HG02885 (cell line): ENCODE data around the gene DNASE1L3.
"Not testable (repeated sequence)": the region's sequence is repeated elsewhere in the genome, so short reads cannot be mapped to it uniquely, and the experiment has no call there.

ENCODE experiments used
- ATAC-seq: cut with Tn5 transposase; IDR thresholded peaks from one replicate; pipeline ENCODE4 v1.9.1; 2021; ENCODE audit warnings: mild to moderate bottlenecking; ENCODE audit not compliant: unreplicated experiment, poor library complexity

The DNASE1L3 gene

DNA sequence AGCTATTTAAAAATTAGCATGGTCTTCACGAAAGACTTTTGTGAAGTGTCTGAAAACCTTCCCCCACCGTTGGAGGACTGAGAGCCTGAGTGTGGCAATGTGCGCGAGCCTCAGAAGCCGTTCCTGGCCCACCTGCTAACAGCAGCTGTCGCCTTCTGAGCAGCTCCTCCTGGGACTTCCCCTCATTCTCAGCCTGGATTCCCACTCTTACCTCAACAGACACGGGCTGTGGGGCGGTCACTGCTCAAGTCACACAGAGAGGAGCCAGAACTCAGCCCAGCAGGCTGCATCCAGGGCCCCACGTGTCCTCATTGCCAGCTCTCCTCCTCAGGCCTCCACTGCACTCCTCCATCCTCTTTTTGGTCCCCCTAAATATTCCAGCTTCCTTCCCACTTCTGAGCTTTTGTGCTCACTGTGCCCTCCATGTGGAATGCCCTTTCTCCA, 7.8 kb downstream of the DNASE1L3 start:
- peak; percentile 79 for ATAC-seq

DNA sequence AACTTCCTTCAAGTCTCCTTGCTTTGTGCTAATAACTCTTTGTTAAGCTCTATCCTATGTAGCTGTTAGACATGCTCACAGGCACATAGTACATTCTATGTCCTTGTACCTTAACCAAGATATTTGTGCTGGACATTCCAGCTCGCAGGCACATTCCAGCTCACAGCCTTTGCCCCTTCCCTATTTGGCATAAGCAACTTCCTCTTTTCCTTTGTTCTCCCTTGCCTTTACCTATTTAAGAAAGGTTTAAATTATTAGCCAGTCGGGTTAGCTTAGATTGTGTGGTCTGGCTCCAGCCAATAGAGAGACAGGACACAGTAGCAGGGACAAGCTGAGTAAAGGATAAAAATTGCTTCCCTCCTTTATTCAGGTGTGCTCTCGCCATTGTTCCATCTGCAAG, 9.3 kb downstream of the DNASE1L3 start:
- not testable (repeated sequence) for ATAC-seq

DNA sequence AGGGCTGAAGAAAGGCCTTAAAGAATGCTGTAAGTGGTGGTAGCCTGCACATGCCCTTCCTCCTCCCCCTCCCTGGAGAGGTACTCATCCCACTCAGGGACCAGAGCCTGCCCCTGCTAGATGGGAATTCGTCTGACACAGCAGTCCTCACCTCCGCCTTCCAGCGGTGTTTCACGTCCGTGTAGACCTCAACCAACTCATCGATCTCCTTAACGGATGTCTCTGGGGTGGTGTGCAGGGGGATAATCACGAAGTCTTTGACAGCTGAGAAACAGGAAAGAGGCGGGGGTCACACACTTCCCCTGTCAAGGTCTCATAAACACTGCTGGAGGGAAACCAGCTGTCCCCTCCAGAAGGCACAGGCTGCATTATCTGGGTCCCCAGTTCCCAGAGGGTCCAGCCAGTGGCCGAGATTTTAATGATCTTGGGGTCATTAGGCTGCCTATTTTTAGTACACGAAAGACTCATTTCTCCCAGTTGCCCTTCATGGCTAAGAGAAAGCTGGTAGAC, 9.9 kb downstream of the DNASE1L3 start:
- ATAC-seq = no peak

DNA sequence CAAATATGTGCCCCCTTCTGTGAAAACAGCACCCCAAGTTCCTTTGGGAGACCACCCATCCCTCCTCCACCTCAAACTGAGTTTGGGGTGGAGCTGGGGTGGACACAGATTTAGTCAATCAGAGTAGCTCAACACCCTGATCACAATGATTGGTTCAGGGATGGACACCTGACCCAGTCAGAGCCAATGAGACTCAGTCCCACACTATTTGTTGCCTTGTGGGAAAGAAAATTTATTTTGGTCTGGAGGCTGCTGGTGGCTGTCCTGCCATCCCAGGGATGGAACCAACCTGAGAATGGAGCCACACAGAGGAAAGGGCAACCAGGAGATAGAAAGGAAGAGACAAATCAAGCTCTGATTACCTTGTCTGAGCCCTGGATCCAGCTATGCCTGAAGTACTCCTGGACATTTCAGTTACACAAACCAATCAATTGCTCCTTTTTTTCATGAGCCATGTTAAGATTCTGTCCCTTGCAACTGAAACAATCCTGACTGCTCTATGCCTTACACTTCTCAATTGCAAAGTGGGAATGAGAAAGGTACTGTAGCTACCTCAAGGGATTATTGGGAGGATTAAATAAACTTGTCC, 10.6 kb downstream of the DNASE1L3 start:
- ATAC-seq = no peak

DNA sequence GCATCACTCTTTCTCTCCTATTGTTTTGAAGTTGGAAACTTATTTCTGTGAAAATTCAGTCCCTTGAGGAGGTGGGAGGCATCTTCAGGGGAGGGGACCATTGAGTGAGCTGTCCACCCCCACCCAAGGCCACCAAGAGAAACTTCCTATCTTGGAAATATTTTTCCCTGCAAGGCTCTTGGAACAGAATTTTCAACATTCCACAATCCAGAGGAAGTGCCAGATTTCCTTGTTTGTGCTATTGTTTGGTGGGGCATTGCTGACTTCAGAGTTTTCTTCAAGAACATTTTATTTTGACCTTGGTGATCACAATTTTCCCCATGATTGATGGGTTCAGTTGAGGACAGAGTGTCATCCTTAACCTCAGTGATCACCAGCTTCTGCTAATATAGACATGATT, 12.0 kb downstream of the DNASE1L3 start:
- no peak for ATAC-seq

DNA sequence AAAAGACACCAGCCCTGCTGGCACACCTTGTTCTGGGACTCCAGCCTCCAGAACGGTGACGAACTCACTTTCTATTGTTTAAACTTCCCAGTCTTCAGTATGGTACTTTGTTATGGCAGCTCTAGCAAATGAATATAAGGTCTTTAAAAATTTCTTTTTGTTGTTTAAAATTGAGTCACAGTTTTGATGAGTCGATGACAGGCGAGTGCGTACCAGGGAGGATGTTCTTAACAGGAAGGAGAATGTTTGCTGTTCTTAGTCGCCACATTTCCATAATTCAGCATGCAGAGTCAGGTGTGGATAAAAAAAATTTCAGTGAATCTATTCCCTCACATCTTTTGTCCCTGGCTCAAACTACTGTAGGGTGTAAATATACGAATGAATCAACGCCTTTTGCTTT, 12.4 kb downstream of the DNASE1L3 start:
- no peak for ATAC-seq

DNA sequence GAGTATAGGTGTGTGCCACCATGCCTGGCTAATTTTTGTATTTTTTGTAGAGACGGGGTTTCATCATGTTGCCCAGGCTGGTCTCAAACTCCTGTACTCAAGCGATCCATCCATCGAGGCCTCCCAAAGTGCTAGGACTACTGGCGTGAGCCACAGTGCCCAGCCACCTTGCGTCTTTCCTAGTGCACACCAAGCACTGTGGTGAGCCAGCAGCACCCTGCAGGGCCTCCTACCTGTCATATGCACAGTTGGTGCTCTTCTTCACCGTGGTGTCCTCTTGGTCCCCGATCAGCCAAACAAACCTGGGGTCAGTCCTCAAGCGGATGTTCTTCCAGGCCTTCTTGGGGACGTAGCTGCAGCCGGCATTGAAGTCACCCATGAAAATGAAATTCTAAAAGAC, 13.2 kb downstream of the DNASE1L3 start:
- ATAC-seq = no peak

DNA sequence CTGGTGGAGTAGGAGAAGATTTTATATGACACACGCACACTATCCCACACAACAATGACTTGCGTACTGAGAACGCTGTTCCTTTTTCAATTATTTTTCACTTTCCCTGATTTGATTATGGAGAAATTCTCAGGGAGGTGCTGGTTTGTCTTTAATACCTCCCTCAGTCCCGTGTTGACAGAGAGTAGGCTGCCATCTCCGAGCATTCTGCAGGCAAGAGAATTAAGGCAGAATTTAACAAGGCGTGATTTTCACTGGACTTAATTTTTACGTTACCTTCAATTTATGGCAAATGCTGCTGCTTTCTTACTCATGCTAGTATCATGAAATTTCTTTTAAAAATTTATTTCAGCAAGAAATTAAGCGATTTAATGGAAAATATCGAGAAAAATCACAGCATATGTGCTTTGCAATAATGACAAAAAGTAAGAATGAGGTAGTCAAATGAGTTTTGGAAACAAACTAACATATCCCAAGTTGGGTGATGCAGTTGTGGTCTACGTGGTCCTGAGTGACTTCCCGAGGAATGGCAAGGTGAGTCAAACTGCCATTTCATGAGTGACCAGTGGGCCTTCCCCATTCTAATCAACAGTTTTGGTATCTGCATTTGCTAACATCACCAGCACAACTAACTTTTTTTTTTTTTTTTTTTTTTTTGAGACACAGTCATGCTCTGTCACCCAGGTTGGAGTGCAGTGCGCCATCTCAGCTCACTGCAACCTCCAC, 16.9 kb downstream of the DNASE1L3 start:
- no peak for ATAC-seq

DNA sequence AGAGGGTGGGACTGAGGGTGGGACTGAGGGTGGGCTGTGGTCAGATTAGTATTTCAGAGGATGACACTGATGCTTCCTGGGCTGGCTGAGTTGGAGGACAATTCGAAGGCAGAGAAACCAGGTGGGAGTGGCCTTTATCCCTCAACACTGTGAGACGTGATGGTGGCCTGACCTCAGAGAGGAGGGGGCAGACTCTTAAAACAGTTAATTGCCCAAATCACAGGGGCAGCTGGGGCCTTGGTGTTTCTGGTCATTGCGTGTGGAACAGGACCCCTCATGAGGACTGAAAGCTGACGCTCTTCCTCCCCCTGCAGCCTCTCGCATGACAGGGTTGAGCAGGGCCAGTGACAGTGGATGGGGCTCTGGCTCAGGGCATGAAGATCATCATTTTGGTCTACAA, 18.7 kb downstream of the DNASE1L3 start:
- no peak for ATAC-seq

DNA sequence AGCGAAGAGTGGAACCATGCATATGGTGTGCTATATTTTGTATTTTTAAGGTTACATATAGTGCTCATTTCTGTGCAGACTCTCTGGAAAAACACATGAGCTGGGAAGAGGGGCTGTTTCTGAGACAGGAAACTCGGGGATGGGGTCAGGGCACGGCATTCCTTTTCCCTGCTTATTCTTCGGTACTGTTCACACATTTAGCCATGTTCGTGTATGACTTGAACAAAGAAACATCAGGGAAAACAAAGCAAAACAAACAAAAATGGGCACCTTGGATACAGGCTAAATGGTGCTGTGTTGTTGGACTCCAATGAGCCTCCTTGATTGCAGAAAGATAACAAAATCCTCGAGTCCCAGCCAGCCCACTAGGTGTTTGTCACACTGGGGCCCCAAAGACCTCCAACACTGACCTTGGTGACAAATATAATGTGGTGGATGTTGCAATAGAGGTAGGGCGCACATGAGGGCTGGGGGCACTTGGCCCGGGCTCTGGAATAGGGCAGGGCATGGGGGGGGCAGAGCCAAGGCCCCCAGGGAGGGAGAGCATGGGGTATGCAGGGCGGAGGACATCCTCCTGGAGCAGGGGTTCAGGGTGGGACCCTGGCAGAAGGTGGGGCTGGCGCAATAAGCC, 19.3 kb downstream of the DNASE1L3 start:
- ATAC-seq = no peak

DNA sequence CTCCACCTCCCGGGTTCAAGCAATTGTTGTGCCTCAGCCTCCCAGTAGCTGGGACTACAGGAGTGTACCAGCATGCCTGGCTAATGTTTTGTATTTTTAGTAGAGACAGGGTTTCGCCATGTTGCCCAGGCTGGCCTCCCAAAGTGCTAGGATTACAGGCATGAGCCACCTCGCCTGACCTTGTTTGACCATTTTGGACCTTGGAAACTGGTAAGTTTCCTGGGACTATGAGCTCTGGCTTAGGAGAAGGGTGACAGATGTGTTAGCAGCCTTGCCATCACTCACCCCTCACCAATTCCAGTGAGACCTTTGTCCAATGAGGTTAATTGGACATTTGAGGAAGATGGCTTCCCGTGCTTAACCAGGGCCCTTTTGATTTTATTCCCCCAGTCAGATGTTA, 19.9 kb downstream of the DNASE1L3 start:
- no peak for ATAC-seq

DNA sequence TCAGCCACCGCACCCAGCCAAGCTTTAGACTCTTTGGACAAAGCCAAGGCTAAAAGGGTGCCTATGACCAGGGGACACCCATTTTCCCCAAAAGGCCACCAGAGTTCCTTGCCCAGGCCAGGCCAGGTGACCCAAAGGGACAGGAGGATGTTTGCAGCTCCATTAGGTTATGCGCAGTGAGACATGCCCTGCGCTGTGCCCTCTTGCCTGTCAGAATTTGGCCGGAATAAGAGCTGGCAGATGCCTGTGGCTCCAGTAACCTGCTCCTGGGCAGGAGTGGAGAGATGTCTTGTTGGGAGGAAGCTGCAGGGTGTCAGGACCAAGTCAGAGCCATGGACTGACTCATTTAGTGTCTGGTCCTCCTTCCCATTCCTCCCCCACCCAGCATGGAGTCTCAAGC, 20.5 kb downstream of the DNASE1L3 start:
- ATAC-seq = no peak

DNA sequence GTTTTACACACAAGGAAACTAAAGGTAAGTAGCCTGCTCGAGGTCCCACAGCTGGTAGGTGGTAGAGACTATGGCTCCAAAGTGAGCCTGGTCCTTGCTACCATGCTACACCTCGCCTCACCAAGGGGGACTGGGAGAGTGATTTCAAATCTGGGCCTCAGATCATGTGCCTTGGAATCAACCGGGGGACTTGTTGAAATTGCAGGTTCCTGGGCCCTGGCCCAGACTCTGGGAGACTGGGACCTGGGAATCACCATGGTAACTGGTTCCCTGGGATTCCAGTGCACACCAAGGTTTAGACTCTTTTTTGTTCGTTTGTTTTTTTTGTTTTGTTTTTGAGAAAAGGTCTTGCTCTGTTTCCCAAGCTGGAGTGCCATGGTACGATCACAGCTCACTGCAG, 21.1 kb downstream of the DNASE1L3 start:
- no peak for ATAC-seq

DNA sequence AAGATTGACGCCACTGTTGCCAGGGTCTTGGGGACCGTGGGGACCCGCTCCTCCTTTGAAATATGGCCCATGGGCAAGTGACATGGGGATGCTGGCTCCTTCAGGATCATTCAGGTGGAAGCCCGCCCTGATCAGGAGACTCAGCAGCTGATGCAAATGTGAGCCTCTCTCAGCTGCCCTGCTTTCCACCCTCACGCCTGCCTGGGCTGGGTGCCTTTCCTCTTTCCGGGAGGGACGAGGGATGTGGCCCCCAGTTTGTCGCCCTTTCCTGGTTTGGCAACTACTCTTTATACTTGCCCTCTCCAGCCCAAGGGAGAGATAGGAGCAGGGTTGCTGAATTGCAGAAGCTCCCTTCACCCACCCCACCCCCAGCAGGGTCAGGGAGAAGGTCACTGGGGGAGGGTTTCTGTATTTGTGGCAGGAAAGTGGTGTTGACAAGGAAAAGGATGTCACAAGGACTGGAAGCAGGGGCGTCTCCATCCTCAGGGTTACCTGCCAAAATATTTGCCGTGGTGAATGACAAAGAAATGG, 21.8 kb downstream of the DNASE1L3 start:
- no peak for ATAC-seq

DNA sequence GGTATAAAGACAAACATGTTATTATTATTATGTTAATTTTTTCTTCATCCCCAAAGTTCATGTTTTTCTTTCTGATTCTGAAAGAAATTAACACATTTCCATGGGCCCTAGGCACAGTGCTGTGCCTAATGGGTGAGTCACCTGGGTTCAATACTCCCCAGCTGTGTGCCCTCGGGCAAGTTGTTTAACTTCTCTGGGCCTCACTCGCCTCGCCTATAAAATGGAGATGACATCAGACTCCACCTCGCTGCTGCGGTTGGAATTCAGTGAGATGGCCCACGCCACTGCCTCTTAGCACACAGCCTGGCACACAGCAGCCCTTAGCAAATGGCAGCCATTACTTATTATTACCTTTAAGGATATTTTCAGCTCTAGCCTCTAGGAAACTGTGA, 22.6 kb downstream of the DNASE1L3 start:
- no peak for ATAC-seq

DNA sequence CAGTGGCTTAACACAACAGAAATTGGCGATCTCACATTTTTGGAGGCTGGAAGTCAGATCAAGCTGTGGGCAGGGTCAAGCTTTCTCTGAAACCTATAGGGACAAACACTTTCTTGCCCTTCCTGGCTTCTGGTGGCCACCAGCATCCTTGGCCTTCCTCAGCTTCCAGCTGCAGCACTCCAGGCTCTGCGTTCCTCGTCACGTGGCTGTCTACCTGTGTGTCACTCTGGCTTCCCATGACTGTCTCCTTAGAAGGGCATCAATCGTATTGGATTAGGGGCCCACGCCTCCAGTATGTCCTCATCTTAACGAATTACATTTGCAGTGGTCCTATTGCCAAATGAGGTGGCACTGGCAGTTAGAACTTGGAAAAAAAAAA, 25.8 kb downstream of the DNASE1L3 start:
- ATAC-seq = no peak

DNA sequence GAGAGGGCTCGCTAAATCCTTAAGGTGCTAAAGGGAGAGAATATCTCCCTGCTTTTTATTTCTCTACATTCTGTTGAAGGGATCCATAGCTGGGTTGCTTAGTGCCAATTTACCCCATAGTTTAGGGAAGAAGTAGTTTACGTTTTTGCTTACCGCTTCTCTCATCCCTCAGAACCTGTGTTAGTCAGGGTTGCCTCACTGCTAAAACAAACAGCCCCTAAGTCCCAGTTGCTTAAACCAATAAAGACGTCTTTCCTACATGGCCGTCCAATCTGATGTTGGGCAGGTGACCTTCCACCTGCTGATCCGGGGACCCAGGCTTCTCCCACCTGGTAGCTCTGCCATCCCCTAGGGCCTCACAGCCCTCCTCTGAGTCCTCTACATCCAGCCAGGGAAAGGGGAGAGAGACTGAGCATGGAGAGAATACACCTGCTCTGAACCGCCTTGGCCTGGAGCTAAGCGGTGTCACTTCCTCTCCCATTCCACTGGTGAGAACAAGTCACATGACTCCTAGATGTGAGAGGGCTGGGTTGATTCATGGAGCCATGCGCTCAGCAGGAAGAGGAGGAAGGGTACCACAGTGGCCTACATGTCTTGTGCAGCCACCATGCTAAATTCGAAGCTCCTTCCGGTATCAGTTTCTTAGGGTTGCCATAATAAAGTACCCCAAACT, 26.3 kb downstream of the DNASE1L3 start:
- ATAC-seq = no peak

DNA sequence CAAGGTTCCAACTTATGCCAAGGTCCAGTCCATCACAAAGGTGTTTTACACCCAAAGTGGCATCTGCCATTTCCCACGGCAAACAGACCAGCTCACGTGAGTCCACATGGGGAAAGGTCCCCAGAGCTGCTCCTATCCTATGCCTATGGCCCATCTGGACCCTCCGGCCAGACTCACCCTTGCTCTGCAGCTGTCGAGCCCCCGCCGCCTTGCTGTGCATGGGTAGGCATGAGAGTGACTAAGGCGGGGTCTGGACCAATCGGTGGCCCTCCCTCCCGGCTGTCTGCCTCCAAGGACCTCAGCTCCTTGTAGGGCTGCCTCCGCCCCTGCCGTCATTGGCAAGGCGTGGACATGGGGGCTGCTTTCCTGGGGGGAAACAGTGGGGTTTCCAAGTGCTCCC, 26.9 kb downstream of the DNASE1L3 start:
- no peak for ATAC-seq

DNA sequence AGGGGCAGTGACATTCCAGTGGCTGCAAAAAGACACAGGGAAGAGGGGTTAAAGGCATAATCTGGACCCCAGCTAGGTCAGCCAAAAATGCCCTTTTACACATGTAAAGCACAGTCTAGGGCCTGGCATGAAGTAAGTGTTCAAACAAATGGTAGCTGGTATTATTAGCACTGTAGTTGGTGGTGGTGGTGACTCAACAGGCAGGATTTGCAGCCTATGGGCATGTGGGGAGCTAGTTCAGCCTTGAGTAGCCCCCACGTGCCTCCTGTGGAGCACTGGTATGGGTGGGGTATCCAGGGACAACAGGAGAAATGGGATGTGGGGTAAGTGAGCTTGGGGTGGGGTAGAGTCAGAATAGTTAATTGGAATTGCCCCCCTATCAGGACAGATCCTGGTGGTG, 27.6 kb downstream of the DNASE1L3 start:
- ATAC-seq = no peak

DNA sequence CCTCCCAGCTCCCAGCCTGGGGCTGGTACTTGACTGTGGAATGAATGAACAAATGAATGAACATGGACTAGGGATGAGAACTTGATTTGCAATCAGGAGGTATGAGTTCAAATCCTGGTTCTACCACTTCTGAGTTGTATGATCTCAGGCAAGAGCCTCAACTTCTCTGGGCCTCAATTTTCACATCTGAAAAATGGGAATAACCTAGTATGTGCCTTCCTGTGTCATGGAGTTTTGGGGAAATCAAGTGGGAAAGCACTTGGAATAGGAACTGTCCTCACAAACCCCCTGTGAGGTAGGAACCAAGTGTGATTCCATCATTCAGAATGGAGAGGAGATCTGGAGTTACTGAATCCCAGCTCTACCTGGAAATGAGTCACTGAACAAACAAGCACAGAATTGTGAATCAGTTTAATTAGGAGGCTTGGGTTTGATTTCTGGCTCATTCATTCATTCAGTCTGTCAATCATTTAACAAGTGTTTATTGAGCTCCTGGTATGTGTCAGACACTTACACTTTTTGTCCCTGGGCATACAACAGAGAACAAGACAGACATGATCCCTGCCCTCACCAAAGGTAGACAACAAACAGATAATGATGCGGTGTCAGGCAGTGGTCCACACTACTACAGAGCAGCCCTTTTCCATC, 29.7 kb downstream of the DNASE1L3 start:
- no peak for ATAC-seq
